Keratinocyte (primary cell): ENCODE measurements around the gene PHETA1.
"Not testable (repeated sequence)": the region's sequence is repeated elsewhere in the genome, so short reads cannot be mapped to it uniquely, and the experiment has no call there.

Experiments used
- CTCF ChIP-seq, 3 experiments: IDR thresholded peaks in 1 of 3; conservative IDR thresholded peaks in 1 of 3; optimal IDR thresholded peaks in 1 of 3; 2 replicates in 2 of 3; 3 replicates in 1 of 3; pipeline versions ENCODE3 to v1.5.1; 2011; ENCODE audit warnings: low read length in 3 of 3, mild to moderate bottlenecking in 3 of 3, moderate library complexity in 2 of 3, control low read depth in 1 of 3, inconsistent platforms in 1 of 3; ENCODE audit not compliant: insufficient read depth in 2 of 3; ENCODE audit errors: extremely low read depth in 1 of 3
- EZH2 ChIP-seq: IDR thresholded peaks from one replicate; pipeline ENCODE4 v1.6.1; 2012; ENCODE audit warnings: inconsistent platforms, mild to moderate bottlenecking, low read length, moderate library complexity

GRCh38 chr12:111402490-111402824, 33.6 kb upstream of the PHETA1 start:
- TF ChIP-seq CTCF (optimal IDR thresholded peaks at IDR 0.05 in 1 of 3, IDR thresholded peaks at IDR 0.05 in 1 of 3, conservative IDR thresholded peaks at IDR 0.05 in 1 of 3; ENCODE audit: extremely low read depth in 1 of 3, insufficient read depth in 2 of 3, low read length in 3 of 3); EZH2: not testable (repeated sequence)
